NK-92 treated with Interleukin-12 subunit alpha and Interleukin-12 subunit beta, amount 100 ng/mL, for 24 hours (cell line): ENCODE results near the gene JOSD2.

ENCODE experiments used
- DNase-seq: peaks from one replicate; lab custom pipeline; 2025; lab: John Stamatoyannopoulos, UW

Gene JOSD2

GRCh38 chr19:50512999-50513745 lies 2.2 kb upstream of the JOSD2 start:
- DNase-seq, result no peak

DNA sequence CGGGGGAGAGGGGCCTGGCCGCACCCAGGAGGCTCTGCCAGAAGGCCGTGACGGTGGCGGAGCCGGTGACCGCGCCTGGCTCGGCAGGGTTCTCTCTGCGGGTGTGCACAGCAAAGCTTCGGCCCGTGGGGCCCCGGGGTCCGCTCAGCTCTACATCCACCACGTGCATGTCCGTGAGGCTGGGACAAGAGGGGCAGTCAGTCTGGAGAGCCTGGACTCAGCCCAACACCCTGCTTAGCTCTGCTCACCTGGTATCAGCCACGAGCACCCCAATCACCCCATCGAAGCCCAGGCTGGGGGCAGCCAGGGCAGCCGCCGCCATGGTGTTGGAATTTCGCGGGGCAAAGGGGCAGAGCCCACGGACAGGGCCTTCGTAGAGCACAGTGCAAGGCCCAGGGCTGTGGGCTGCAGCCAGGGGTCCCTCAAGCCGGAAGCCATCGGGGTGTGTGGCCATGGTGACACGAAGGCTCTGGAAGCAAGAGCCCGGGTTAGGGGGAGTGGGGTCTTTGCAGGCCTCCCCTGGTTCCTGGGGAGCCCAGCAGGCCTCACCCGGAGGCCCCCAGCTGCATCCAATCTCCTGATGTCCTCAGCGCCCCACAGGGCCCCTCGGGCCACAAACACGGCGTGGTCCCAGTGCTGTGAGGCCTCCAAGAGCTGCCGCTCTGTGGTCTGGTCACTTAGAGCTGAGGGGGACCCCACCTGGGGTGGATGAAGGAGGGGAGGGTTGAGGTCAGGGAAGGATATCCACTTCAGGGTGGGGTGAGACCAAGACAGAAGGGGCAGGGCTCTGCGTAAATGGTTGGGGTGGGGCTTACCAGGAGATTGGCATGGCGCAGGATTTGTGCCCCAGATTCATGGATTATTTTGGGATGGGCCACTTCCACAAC lies 1.4 kb upstream of the JOSD2 start:
- DNase-seq, result no peak

- DNase-seq, result no peak
Measured at GRCh38 chr19:50510700-50511068, 307 bp downstream of the JOSD2 start.

- DNase-seq, result no peak
Measured at GRCh38 chr19:50510121-50510670, 795 bp downstream of the JOSD2 start.

- no peak for DNase-seq
Measured at GRCh38 chr19:50509366-50509765, 1.6 kb downstream of the JOSD2 start.

DNA sequence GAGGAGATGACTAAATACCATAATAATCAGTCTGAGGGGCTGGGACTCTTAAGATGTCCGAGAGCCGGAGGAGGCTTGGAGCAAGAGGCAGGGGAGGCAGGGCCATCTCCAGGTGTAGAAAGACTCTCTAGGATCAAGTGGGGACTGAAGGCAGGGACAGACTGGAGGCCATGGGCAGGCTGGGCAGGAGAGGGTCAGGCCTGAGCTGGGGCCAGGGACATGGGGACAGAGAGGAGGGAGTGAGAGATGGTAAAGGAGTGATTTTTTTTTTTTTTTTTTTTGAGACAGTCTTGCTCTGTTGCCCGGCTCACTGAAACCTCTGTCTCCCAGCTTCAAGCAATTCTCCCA lies 2.2 kb downstream of the JOSD2 start:
- DNase-seq, result no peak

DNA sequence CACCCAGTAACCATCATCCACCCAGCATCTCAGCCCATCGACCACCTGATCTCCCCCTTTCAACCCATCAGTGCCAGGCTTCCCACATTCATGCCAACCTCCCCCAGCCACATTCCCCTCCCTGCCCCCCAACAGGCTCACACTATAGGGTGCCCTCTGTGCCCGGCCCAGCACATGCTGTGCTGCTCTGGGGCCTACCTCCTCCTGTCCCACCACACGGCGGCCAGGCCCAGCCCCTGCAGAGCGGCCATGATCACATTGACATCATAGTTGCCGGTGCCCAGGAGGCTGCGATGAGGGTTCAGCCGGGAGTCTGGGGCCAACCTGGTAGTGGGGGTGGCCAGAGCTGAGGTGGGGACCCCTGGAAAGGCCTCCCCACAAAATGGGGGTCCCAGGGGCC lies 3.6 kb downstream of the JOSD2 start:
- DNase-seq, result no peak

DNA sequence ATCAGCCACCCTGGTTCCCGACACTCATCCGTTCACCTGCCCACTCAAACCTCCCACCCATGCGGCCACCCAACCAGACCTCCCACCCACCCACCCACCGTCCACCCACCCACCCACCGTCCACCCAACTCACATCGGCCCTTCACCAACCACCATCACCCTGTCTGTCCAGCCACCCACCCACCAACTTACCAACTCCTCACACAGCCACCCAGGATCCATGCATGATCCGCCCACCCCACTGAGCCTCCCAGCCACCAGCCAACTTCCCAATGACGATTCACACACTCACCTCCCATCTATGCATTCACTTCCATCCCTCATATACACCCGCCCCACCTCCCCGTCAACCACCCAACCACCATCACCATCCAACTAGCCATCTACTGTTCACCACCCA lies 4.3 kb downstream of the JOSD2 start:
- no peak for DNase-seq

GRCh38 chr19:50505856-50506611 lies 5.0 kb downstream of the JOSD2 start:
- DNase-seq, result no peak

- DNase-seq, result no peak
Measured at GRCh38 chr19:50501568-50502475, 9.2 kb downstream of the JOSD2 start.

- DNase-seq, result no peak
Measured at GRCh38 chr19:50501186-50501567, 9.8 kb downstream of the JOSD2 start.

- DNase-seq, result no peak
Measured at GRCh38 chr19:50500753-50501151, 10.2 kb downstream of the JOSD2 start.

- no peak for DNase-seq
Measured at GRCh38 chr19:50500060-50500752, 10.8 kb downstream of the JOSD2 start.

DNA sequence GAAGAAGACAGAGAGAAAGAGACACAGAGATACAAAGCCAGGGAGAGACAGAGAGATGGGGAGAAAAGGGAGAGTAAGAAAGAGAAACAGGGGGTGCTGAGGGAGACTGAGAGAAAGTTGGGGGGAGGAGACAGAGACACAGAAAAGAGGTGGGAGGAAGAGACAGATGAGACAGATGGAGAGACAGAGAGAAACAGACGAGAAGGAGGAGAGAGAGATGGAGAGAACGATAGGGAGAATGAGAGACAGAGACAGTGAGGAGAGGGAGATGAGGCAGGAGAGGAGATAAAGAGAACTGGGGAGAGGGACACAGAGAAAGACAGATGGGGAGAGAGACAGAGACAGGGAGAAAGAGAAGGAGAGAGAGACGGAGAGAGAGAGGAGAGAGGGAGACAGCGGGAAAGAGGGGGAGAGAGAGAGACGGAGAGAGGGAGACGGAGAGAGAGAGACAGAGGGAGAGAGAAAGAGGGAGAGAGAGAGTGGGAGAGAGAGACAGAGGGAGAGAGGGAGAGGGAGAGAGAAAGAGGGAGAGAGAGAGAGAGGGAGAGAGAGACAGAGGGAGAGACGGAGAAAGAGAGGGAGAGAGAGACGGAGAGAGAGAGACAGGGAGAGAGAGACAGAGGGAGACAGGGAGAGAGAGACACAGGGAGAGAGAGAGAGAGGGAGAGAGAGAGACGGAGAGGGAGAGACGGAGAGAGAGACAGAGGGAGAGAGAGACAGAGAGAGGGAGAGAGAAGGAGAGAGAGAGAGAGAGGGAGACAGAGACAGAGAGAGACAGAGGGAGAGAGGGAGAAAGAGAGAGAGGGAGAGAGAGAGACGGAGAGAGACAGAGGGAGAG lies 12.6 kb downstream of the JOSD2 start:
- DNase-seq, result no peak

DNA sequence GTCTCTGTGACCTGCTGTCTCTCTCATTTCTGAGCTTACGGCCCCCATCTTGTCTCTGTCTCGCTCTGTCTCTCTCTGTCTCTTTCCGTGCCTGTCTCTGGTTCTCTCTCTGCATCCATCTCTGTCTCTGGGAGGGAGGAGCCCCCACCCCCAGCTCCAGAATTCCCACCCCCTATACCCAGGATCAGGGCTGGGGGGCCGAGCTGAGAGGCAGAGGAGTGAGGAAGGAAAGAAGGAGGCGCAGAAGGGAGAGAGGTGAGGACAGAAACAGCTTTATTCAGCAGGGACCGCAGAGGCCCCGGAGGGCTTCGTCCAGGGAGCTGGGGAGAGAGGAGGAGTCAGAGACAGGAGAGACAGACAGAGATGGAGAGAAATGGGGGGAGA lies 14.0 kb downstream of the JOSD2 start:
- no peak for DNase-seq

GRCh38 chr19:50496189-50497021 lies 14.6 kb downstream of the JOSD2 start:
- no peak for DNase-seq

- DNase-seq, result no peak
Measured at GRCh38 chr19:50495020-50495531, 15.9 kb downstream of the JOSD2 start.

GRCh38 chr19:50494186-50495019 lies 16.6 kb downstream of the JOSD2 start:
- DNase-seq, result no peak
